HG02884 (cell line): ENCODE results near the gene S1PR1.
"Not testable (repeated sequence)": the region's sequence is repeated elsewhere in the genome, so short reads cannot be mapped to it uniquely, and the experiment has no call there.

Source experiments
- ATAC-seq: cut with Tn5 transposase; IDR thresholded peaks from one replicate; pipeline ENCODE4 v1.9.1; 2021; ENCODE audit warnings: mild to moderate bottlenecking, moderate library complexity; ENCODE audit not compliant: unreplicated experiment

The S1PR1 gene

GRCh38 chr1:101219924-101220870 is 16.6 kb upstream of the S1PR1 start:
- no peak for ATAC-seq

DNA sequence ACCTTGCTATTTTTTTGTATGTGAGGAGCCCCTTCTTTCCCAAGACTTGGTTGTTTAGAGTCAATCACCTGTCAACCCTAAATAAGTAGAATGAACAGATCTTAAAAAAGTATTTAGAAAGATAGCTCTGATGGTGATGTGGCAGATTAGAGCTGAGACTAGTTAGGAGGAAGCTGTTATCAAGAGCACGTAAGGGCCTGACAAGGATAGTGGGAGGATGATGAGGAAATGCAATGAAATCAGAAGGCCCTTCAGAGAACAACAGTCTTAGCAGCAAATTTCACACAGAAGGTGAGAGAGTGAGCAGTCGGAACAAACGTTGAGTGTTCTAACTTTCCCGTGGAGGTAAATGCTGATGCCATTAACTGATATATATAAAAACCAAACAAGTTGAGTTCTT is 15.9 kb upstream of the S1PR1 start:
- no peak for ATAC-seq

DNA sequence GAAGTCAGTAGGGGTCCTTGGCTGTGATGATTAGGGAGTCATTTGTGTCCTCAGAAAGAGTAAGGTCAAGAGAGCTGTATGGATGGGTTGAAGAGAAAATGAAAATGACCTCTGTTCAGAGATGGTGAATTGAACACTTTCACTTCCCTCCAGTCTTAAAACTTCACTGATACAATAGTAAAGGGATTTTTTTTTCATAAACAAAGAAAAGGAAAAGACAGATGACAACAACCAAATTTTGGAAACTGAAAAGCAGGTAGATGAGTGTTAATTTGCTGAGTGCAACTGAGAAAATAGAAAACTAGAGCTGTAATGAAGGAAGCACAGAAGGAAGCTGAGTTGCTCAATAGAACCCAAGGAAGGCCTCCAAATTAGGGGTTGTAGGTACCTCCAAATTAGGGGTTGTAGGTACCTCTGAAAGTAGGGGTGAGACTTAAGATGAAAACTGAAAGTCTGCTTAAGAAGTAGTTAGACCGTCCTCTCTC is 14.8 kb upstream of the S1PR1 start:
- ATAC-seq = peak; percentile 95

DNA sequence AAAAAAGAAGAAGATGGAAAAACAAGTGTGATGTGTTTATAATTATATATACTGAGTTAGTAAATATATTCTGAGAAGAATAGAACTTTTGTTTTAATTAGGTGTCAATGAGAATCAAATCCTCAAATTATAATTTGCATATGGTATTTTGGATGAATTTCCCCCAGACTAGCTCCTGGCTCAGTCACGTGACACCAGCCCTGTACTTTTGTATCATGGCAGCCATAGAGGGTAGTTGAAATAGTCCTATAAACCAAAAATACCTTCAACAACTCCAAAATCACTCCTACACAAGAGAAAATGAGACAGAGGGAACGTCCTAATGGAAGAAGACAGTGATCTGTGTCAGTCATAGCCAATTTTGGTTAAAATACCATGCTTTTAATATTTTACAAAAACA is 9.0 kb upstream of the S1PR1 start:
- no peak for ATAC-seq

GRCh38 chr1:101228424-101229134 is 8.2 kb upstream of the S1PR1 start:
- ATAC-seq = no peak

DNA sequence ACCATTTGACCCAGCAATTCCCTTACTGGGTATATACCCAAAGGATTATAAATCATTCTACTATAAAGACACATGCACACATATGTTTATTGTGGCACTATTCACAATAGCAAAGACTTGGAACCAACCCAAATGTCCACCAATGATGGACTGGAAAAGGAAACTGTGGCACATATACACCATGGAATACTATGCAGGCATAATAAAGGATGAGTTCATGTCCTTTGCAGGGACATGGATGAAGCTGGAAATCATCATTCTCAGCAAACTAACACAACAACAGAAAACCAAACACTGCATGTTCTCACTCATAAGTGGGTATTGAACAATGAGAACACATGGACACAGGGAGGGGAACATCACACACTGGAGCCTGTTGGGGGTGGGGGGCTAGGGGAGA is 4.6 kb upstream of the S1PR1 start:
- ATAC-seq = not testable (repeated sequence)

GRCh38 chr1:101233495-101233894 is 3.3 kb upstream of the S1PR1 start:
- no peak for ATAC-seq

- ATAC-seq = no peak
These were observed 1.6 kb upstream of the S1PR1 start for GRCh38 chr1:101235216-101235695.

DNA sequence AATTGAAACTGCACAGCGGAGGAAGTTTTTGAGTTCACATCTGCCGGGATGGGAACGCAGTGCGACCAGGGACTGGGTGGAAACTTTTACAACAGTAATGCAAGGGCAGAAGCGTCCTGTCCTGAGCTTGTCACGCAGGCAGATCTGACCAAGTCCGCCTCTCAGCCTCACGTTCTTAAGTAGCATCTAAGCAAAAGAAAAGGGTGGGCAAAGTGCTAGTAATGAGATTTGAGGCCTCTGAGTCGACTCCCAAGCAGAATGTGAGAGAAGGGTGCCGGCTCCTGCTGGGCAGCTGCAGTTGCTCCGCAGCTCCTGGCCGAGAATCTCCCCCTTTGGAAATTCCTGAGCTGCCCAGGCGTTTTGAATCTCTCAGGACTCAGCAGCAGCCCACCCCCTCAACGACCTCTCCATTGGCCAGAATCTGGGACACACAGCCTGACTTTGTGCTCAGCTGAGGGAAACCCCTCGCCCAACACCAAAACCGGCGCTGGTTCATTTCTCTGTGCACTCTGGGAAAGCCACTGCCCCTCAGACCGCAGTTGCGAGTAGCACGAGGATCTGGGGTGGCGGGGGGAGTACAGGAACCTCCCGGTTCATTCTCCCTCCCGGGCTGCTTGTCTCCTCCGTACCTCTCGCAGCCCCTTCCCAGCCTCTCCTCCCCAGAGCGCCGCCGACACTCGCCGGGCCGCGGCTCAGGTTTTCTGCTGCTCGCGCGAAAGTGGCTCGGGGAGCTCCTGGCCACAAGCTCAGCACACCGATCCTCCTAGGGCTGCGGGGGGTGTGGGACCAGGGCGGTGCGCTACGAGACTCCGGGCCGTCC is 913 bp upstream of the S1PR1 start:
- peak; percentile 70 for ATAC-seq

DNA sequence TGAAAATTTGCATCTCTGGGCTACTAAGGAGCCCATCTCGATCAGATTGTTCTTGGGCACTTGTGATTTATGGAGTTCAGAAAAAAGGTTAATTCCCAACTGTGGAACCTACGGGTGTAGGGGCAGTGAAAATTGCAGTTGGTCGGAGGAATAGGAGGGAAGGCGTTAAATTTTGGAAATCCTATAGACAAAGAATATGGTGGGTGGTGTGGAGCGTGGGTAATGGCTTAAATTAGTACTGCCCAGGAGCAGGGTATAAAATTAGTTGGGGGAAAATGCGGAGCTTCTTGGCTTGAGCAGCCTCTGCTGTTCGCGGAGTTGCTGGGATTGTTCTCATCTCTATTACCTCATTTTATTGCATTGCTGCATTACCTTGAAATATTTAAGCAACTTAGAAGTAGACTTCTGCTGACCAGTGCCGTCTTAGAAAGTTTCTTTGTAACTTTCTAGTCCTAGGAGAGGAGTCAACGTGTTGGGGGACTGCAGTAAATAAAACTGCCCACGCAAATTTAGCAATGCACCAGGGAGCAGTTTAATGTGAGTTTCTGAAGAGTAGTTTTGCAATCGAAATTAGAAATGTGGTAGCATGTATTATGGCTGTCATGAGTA is 514 bp downstream of the S1PR1 start:
- no peak for ATAC-seq

- no peak for ATAC-seq
These were observed 1.3 kb downstream of the S1PR1 start for GRCh38 chr1:101238031-101238628.

- no peak for ATAC-seq
These were observed 1.9 kb downstream of the S1PR1 start for GRCh38 chr1:101238681-101239094.

- no peak for ATAC-seq
These were observed 2.5 kb downstream of the S1PR1 start for GRCh38 chr1:101239095-101240040.

- no peak for ATAC-seq
These were observed 3.2 kb downstream of the S1PR1 start for GRCh38 chr1:101240041-101240430.

GRCh38 chr1:101241485-101242225 is 4.8 kb downstream of the S1PR1 start:
- peak; percentile 25 for ATAC-seq

DNA sequence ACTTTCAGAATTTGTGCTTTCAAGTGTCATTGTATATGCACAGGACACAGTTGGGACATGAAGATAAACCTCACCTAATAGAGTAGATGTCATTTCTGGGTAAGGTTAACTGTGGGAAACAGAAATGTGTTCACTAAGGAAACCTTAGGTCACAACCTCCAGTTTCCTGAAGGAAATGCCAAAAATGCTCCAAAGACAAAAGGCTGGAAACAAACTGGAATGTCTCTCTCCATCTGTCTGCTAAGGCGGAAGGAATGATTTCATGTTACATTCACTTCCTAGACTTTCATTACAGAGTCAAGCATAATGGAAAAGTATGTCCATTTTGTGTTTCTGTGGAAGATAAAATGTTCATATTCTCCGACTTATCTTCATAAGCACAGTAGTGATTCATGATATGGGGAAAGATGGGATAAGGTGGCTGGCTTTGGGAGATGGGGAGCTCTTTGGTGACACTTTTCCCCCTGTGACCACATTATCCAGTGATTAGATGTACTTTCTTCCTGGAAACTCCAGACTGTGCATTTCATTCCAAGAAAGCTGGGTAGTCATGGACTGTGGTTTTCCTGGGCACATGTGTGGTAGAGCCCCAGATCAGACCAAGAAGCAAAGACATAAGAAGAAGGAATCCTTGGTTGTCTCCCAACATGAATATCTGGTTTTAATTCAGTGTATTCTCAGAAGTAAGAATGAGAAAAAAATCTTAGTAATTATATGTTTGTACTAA is 5.7 kb downstream of the S1PR1 start:
- ATAC-seq = no peak

DNA sequence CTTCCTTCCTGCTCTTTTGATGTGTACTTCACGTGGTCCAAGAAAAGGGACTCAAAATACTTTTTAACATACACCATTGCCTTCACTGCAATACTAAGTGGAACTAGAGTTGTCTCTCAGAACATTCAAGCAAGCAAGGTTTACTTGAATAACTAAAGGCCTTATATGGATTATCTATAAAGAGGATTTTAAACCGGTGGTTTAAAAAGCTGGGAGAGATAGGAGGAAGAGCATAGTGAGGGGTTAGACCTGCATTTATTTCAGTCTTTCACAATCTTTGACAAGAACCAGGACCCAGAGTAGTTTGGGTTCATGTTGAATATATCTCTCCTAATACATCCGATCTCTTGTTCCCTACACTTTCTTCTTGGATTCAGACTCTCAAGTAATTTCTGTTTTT is 6.9 kb downstream of the S1PR1 start:
- no peak for ATAC-seq

DNA sequence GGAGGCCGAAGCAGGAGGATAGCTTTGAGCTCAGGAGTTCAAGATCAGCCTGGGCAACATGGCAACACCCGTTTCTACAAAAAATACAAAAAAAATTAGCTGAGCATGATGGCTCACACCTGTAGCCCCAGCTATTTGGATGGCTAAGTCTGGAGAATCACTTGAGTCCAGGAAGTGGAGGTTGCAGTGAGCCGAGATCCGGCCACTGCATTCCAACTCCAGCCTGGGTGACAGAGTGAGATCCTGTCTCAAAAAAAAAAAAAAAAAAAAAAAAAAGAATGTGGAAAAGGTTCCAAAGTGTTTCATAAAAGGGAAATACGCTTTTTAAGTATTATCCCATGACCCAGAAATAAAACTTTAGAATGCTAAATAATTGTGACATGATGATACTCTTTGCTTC is 8.0 kb downstream of the S1PR1 start:
- ATAC-seq = no peak
